Stimulated activated CD8-positive, alpha-beta memory T cell treated with anti-CD3 and anti-CD28 coated beads, Interleukin-7, amount 100 ng/mL, for 4 hours (primary cell): ENCODE results near the gene CAPZA2.

Experiments
- DNase-seq, 2 donors: peaks; one replicate each; pipeline ENCODE4 v3.0.0-alpha.2; 2020; ENCODE audit warnings: low read depth in 2 of 2

The CAPZA2 gene

GRCh38 chr7:116861717-116862116 lies 670 bp upstream of the CAPZA2 start:
- no peak for DNase-seq

DNA sequence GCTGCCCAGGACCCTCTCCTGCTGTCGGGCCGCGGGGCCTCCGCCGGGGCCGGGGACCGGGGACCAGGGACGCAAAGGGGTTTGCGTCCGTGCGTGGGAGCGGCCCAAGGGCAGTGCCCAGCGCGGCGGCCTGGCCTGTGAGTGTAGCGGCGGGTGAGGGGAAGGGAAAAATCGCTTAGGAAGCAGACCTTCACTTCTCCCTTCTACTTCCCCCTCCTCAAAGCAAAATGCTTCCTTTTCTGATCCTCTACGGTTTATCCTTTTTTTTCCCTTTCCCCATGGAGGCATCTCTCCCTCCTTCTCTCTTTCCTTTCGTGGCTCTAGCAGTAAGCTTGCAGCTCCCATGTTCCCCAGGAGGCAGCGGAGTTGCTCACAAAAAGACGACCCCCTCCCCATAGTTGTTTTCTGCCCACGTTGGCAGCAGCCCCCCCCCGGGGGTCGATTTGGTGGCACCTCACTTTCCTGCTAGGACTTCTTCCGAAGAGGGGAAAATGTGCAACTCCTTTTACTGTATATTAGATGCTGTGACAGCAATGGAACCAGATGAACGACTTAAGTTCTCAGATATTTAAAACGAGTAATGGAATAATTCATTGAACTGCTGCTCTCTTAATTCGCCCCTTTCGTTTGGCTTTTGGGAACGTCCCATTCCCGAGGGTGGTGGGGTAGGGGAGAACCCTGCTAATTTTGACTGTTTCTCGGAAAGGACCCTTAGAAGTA lies 724 bp downstream of the CAPZA2 start:
- DNase-seq = no peak

DNA sequence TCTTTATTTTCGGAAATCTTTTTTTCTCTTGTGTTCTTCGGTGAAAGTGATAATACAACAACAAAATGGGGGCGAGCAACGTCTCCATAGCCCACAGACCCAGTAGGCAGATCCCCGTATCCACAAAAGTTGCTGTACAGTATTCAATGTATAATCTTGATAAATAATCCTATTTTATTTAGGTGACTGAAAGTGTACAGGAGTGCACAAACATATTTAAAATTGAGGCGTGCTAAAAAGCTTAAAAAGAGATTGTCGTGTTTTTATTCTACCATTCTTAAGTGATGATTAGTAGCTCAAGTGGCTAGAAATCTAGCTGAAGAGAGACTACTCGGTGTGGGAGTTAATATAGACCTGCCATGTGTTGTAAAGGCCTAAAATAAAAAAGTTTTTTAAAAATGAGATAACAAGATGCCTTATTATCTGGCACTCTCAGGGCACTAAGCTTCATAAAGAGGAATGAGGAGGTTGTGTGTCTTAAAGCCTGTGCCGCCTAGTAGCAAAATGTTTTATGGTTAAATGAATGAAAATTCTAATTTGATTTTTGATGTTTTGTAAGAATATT lies 1.6 kb downstream of the CAPZA2 start:
- DNase-seq = no peak

DNA sequence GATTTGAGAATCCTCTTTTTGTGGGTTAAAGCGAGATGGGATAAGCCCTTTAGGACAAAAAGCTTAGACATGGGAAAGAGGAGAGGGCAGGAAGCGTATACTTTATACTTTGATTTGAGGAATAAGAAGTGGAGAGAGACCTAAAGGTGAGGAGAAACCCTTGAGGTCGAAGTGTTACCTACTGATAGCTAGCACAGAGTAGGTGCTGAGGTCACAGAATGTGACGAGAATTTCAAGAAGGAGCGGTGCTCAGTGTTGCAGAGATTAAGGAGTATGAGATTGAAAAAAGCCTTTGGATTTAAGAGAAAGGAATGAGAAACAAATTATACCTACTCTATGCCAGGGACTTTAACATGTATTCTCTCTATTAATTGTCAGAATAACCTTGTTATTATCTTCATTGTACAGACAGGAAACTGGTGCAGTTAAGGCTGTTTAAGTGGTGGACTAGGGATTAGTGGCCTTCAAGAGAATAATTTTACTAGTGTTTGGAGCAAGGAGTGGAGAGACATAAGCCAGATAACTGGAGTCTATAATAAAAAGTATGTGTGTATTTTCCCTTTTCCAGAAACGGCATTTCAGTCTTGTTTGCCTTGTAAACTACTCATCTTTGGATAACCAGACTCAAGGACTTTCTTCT lies 8.8 kb downstream of the CAPZA2 start:
- DNase-seq = no peak

DNA sequence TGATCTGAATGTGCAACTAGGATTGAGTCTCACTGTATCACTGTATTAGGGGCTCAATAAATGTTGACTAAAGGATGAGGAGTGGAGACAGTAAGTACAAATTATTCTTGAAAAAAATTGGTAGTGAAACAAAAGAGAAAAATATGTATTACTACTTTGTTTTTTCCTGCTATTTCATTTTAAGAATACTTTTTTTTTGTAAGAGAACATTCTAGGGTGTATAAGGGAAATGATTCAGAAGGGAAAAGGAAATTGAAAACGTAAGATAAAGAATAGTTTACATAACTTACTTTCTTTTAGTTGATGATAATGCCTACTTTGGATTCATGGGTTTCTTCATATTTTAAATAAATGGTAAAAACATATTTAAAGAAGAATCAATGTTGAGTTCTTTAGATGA lies 9.6 kb downstream of the CAPZA2 start:
- DNase-seq = no peak

DNA sequence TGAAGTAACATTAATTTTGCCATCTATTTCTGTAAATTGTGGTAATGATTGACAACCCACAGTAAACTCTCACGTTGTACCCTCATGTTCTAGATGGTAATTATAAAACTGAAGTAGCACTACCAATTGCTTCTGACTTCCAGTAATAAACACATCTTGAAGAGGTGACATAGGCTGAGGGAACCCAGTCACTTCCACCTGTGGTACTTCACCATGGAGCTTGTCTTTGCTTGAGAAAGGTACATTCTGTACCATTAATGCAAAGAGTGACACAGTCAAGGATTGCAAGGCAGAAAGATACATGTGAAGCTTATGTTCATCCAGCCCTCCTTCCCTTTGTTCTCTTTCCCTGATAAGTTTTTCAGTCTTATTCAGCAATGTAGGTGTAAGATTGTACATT lies 11.2 kb downstream of the CAPZA2 start:
- DNase-seq = no peak

DNA sequence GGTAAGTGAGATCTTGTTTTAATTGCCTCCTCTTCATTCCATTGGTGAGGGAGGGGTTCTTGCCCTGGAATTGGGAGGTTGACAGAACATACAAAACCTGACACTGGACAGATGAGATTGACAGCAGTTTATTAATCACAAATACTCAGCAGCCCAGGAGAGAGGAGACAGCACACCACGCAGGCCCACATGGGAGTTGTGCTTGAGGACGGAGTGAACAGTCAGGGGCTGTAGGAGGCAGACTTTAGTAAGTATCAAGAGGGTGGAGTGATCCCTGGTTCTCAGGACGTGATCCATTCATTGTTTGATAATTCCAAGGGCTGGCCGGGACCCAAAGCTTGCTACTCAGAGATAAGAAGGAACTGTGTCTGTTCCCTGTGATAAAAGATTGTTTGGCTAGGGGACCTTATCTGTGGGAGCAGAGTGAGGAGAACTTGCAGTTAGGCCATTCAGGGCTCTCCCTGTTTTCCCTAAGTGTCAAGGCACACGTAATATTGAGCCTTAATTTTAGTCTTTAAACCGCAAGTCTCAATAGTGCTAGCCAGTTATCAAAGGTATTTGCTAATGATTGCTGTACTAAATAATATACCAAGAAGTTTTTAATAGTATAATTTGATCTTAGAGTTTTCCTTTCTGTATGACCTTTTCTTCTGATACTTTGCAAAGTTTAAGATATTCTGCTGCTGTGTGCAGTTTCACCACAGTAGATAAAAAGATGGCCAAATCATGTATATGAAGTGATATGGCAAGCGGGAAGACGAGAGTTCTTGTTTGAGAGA lies 14.5 kb downstream of the CAPZA2 start:
- DNase-seq = no peak

- no peak for DNase-seq
These were observed 15.2 kb downstream of the CAPZA2 start for GRCh38 chr7:116877443-116878217.

DNA sequence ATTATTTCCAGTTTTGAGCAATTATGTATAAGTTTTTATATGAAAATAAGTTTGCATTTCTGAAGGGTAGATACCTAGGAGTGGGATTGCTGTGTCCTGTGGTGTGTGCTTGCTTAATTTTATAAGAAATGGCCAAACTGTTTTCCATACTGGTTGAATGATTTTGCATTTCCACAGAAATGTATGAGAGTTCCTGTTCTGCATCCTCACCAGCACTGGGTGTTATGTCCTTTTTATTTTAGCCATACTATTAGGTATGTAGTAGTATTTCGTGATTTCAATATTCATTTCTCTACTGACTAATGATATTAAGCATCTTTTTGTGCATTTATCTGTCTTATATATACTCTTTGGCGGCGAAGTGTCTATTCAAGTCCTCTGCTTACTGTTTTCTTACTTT lies 22.3 kb downstream of the CAPZA2 start:
- DNase-seq = no peak

DNA sequence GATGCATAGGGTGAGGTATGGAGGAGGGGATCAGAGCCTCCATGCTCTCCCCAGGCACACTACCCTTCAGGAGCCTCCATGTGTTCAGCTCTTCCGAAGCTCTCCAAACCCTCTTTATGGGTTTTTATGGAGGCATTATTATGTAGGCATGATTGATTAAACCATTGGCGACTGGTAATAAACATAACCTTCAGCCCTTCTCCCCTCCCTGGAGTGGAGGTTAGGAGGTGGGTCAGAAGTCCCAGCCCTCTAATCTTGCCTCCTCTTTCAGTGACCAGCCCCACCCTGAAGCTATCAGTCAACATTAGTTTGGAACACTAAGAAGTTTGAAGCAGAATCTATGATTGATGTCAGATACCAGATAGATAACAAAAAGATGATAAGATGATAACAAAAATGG lies 23.3 kb downstream of the CAPZA2 start:
- DNase-seq = no peak

GRCh38 chr7:116886543-116887156 lies 24.3 kb downstream of the CAPZA2 start:
- no peak for DNase-seq

DNA sequence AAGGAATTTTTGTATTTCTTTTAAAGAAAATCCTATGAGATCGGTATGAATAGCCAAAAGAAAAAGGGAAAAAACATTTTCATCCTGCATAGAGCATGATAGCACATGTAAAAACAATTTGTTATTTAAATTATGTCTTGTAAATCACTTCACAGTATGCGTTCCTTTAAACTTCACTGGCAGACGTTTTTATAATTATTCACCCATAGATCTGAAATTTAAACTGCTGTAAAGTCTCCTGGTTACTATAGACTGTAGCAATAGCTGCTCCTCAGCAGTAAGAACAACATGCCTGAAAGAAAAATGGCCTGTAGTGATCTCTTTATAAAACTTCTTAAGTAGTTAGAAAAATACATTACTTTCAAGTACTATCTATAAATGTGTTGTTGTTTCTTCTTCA lies 26.5 kb downstream of the CAPZA2 start:
- no peak for DNase-seq

GRCh38 chr7:116895849-116896248 lies 33.5 kb downstream of the CAPZA2 start:
- DNase-seq = no peak

- DNase-seq = no peak
These were observed 35.3 kb downstream of the CAPZA2 start for GRCh38 chr7:116897661-116898060.

GRCh38 chr7:116899308-116899707 lies 36.9 kb downstream of the CAPZA2 start:
- no peak for DNase-seq

DNA sequence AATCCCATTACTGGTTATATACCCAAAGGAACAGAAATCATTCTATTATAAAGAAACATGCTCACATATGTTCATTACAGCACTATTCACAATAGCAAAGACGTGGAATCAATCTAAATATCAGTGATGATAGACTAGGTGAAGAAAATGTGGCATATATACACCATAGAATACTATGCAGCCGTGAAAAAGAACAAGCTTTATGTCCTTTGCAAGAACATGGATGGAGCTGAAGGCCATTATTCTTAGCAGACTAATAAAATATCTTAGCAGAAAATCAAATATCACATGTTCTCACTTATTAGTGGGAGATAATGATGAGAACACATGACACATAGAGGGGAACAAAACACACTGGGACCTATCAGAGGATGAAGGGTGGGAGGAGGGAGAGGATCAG lies 38.8 kb downstream of the CAPZA2 start:
- no peak for DNase-seq

DNA sequence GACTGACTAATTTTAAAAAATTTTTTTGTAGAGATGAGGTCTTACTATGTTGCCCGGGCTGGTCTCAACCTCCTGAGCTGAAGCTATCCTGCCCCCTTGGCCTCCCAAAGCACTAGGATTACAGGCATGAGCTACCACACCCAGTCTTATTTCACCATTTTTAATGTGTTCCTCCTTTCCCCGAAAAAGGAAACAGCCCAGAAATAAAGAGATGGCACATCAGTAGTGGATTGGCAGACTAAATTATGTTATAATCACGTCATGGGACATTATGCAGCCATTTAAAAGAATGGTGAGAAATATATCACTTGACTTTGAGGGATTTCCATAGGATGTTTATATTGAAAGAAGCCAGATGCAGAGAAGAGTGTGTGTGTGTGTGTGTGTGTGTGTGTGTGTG lies 40.5 kb downstream of the CAPZA2 start:
- no peak for DNase-seq

DNA sequence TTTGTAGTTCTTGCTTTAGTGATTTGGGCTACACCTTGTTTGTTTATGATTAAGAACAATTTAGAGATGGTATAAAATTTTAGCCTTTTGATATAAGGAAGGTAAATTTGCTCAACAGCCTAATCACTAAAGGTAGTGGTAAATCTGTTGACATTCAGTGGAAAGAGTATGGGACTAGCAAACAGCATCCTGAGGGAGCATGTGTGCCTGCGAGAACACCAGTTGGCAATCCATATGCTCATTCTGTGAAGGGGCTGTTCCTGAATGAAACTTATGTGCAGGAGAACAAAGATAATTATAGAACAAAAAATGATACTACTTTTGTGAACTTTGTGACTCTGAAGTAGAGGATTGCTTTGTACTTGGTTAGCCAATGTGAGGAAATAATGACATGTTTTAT lies 44.0 kb downstream of the CAPZA2 start:
- DNase-seq = no peak

- no peak for DNase-seq
These were observed 48.0 kb downstream of the CAPZA2 start for GRCh38 chr7:116910383-116910782.

- no peak for DNase-seq
These were observed 49.4 kb downstream of the CAPZA2 start for GRCh38 chr7:116911801-116912200.

DNA sequence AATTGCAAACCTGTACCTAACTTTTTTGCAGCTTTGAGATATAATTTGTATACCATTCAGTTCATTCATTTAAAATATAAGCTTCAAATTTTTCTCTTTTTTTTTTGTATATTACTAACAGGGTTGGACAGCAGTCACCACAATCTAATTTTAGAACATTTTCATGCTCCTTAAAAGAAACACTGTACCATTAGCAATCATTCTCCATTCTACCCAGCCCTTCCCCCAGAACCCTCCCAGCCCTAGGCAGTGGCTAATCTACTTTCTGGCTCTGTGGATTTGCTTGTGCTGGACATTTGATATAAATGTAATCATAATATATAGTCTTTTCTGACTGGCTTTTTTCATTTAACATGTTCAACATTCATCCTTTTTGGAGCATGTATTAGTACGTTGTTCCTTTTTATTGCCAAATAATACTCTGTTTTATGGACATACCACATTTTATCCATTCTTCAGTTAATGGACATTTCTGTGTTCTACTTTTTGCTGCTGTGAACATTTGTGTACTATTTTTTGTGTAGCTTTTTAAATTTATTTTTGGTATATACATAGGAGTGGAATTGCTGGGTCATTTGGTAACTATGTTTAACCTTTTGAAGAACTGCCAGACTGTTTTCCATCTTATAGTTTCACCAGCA lies 50.0 kb downstream of the CAPZA2 start:
- DNase-seq = no peak
